Left ventricle myocardium inferior (tissue), 1 donor: Measurements from ENCODE around the gene NAALADL2. TPM values are rescaled to one million over a fixed set of nuclear protein-coding genes. Genes with fewer than 3 reads are reported as not detected.
"Not testable (repeated sequence)": the region's sequence is repeated elsewhere in the genome, so short reads cannot be mapped to it uniquely, and the experiment has no call there.

Source experiments
- DNase-seq: peaks from one replicate; pipeline ENCODE4 v3.0.0-alpha.2; 2020
- H3K27ac ChIP-seq: fragments of 200-600 bp; replicated peaks from 2 replicates; pipeline ENCODE4 v1.8.0; 2021
- H3K27me3 ChIP-seq: fragments of 200-600 bp; 2 replicates; pipeline ENCODE4 v1.8.0; 2021; ENCODE audit warnings: low read depth
- H3K36me3 ChIP-seq: fragments of 200-600 bp; 2 replicates; pipeline ENCODE4 v1.8.0; 2021
- H3K4me1 ChIP-seq: fragments of 200-600 bp; 2 replicates; pipeline ENCODE4 v1.8.0; 2021
- H3K4me3 ChIP-seq: fragments of 200-600 bp; 2 replicates; pipeline ENCODE4 v1.8.0; 2021; ENCODE audit warnings: mild to moderate bottlenecking, moderate library complexity
- H3K9me3 ChIP-seq: fragments of 200-600 bp; replicated peaks from 2 replicates; pipeline ENCODE4 v1.8.0; 2021
- intact Hi-C: fragments of 100-400 bp; cut with micrococcal nuclease; formaldehyde crosslinking; loops from one replicate; pipeline ENCODE4 v1.11.0; 2022
- total RNA-seq: library from RNA; stranded (reverse); fragmentation: NEBNext Ultra II Directional; extraction: Animal tissue kit (Norgen Biotek cat#: 25700); gene quantifications from one replicate; pipeline ENCODE4 v1.2.1, GENCODE V29; 2021
- TF ChIP-seq, protein P1 (sequence below): fragments of 200-600 bp; IDR thresholded peaks from 2 replicates; pipeline ENCODE4 v1.8.0; 2021; ENCODE audit warnings: antibody characterized with exemption, mild to moderate bottlenecking, borderline replicate concordance
- donor health status: DM: no; HTN: yes; CAD: no; lungs with severe emphysema.

Gene NAALADL2
- total RNA-seq, 1 donor from 2014 or later, result 5.8 TPM

DNA sequence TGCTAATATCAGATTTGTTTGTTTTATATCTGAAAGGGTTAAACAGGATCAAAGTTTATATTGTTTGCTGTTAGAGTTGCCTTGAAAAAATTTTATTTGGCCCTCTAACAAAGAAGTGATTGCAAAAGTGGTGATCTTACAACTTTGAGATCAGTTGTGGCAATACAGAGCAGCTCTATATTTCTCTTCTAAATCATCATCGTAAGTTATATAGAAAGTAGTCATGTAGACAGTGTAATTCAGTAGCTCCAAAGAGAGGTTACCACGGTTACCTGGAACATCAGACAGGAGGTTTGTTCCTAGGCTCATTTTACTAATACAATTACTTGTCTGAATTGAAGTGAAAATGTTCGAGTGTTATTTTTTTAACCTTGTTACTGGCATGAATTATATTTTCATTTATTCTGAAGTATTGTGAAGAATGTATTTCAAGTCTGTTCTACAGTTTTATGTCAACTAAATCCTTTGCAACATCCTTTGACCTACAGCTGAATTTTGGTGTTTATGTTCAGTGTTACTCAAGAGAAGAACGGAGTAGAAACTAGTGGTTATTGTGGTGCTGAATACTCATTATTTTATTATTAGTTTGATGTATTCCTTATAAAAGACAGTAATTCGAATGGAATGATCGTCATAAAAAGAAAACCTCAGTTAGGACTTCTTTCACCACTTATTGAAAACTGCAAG lies 214.2 kb downstream of the NAALADL2 start:
- intact Hi-C loops, result no loop called here
- Histone ChIP-seq H3K27ac (no peak overlapping the region), H3K4me3 (no peak overlapping the region), H3K4me1 (no peaks in the 10 kb centered on the region), H3K27me3 (no peaks in the 10 kb centered on the region), H3K9me3 (peaks cover 5% of the 10 kb centered on the region), H3K36me3 (no peaks in the 10 kb centered on the region)
- TF ChIP-seq, protein P1, sequence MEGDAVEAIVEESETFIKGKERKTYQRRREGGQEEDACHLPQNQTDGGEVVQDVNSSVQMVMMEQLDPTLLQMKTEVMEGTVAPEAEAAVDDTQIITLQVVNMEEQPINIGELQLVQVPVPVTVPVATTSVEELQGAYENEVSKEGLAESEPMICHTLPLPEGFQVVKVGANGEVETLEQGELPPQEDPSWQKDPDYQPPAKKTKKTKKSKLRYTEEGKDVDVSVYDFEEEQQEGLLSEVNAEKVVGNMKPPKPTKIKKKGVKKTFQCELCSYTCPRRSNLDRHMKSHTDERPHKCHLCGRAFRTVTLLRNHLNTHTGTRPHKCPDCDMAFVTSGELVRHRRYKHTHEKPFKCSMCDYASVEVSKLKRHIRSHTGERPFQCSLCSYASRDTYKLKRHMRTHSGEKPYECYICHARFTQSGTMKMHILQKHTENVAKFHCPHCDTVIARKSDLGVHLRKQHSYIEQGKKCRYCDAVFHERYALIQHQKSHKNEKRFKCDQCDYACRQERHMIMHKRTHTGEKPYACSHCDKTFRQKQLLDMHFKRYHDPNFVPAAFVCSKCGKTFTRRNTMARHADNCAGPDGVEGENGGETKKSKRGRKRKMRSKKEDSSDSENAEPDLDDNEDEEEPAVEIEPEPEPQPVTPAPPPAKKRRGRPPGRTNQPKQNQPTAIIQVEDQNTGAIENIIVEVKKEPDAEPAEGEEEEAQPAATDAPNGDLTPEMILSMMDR, result no peak
- no peak for DNase-seq

DNA sequence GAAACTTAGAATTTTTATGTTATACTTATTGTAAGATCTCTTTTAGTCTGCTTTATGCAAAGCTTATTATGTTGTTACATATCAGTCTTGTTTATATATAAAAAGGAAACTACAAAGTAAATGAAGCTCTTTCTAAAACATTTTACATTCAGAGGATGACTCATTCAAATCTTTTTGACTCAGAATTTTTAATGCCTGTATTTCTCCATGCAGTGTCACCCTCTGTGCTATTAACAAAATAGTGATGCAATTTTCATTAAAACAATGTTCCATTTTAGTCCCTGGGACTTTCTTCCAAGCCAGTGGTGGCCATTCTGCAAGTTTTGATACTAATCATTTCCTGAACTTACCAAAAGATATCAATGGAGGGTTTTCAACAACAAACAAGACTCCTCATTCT lies 216.1 kb downstream of the NAALADL2 start:
- TF ChIP-seq, protein P1, result no peak
- intact Hi-C loops, result no loop called here

DNA sequence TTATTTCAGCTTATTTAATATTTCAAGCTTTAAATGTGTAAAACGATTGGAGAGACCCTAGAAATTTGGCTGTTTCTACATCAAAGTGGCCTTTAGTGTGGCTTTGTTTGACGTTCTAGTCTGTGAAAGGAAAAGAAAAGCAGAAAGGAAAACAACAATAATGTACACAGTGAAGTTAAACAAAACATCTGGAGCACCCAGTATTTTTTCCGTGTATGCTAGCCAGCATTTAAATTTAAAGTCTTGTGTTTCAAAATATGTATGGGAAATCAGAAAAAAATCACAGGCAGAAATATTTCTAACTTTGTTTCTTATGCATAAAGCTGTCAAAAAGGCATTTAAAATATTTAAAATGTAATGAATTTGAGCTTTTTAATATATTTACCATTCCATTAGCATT lies 218.1 kb downstream of the NAALADL2 start:
- Histone ChIP-seq H3K36me3 (no peaks in the 10 kb centered on the region), H3K9me3 (no peaks in the 10 kb centered on the region), H3K27me3 (no peaks in the 10 kb centered on the region), H3K27ac (no peak overlapping the region), H3K4me3 (no peak overlapping the region), H3K4me1 (no peaks in the 10 kb centered on the region)
- TF ChIP-seq, protein P1, result no peak
- DNase-seq, result no peak
- intact Hi-C loops, result no loop called here

More for the DNA sequence above, 216.1 kb downstream of the NAALADL2 start:
- Histone ChIP-seq H3K9me3 (no peaks in the 10 kb centered on the region), H3K4me3 (no peak overlapping the region), H3K4me1 (no peaks in the 10 kb centered on the region), H3K27ac (no peak overlapping the region), H3K27me3 (no peaks in the 10 kb centered on the region), H3K36me3 (no peaks in the 10 kb centered on the region)
- DNase-seq, result no peak

DNA sequence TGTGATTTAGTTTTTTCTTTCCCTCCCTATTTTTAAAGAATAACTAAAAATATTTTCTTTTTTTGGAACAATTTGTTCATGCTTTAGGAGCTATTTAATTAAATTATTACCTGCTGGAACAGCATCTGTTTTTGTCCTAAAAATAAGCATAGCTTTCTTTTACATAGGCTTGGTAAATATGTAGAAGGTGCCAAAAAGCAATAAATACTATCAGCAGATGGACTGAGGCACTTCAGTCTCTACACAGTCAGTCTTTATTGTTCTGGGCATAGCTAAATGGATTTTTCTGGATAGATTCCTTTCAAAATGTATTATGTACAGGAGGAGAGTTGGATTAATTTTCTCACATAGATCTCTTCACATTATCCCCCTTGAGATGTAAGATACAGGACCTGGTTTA lies 223.5 kb downstream of the NAALADL2 start:
- H3K27ac ChIP-seq, result no peak overlapping the region
- TF ChIP-seq, protein P1, result no peak
- DNase-seq, result no peak
- H3K27me3 ChIP-seq, result no peaks in the 10 kb centered on the region
- no peaks in the 10 kb centered on the region for H3K4me1 ChIP-seq
- H3K4me3 ChIP-seq, result no peak overlapping the region
- intact Hi-C loops, result no loop called here
- H3K9me3 ChIP-seq, result no peaks in the 10 kb centered on the region
- H3K36me3 ChIP-seq, result no peaks in the 10 kb centered on the region

DNA sequence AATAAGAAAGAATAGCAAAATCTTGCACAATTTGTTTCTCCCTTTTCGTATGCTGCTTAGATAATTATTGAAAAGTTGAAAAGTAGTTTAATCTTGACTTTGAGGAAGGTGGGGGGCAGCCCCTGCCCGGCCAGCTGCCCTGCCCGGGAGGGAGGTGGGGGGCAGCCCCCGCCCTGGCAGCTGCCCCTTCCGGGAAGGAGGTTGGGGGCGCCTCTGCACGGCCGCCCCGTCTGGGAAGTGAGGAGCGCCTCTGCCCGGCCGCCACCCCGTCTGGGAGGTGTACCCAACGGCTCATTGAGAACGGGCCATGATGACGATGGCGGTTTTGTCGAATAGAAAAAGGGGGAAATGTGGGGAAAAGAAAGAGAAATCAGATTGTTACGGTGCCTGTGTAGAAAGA lies 228.0 kb downstream of the NAALADL2 start:
- intact Hi-C loops, H3K36me3 ChIP-seq, DNase-seq, H3K4me1 ChIP-seq, H3K4me3 ChIP-seq, H3K9me3 ChIP-seq, H3K27me3 ChIP-seq, H3K27ac ChIP-seq: not testable (repeated sequence)

DNA sequence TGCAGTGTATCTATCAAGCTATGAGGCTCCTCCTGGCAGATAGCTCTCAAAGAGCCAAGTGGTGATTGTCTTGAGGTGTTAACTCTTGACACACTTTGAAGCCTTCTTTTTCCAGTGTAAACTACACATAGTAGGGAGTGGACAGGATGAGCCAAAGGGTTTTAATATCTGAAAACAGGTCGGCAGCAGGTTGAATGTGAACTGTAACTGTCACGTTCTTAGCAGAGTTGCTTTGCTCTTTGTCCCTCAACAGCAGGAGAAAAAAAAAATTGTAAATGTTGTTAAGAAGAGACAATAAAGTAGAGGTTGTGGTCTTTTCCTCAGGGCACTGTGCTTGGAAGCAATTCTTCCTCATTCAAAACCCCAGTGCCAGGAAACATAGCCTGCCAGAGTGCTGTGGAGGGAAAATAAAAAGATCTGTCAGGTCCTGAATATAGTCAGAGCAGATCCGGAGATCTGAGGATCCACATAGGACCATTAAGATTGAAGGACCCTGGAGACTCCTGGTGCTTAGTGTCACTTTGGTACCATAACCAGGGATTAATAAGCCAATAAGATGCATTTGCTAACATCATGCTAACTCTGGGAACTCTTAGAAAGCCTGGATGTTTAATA lies 229.7 kb downstream of the NAALADL2 start:
- H3K27me3 ChIP-seq, result no peaks in the 10 kb centered on the region
- no peak for DNase-seq
- no peak overlapping the region for H3K27ac ChIP-seq
- intact Hi-C loops, result no loop called here
- no peaks in the 10 kb centered on the region for H3K9me3 ChIP-seq
- H3K4me3 ChIP-seq, result no peak overlapping the region
- TF ChIP-seq, protein P1, result no peak
- no peaks in the 10 kb centered on the region for H3K36me3 ChIP-seq
- no peaks in the 10 kb centered on the region for H3K4me1 ChIP-seq
